Liver (tissue), 9 donors: ENCODE measurements around the gene CFAP251. TPM values are rescaled to one million over a fixed set of nuclear protein-coding genes. Genes with fewer than 3 reads are reported as not detected.

Experiments used
- DNase-seq: peaks from one replicate; pipeline ENCODE4 v3.0.0-alpha.2; 2017; ENCODE audit warnings: low spot score
- H3K27ac ChIP-seq, 2 donors: one replicate each; pipeline ENCODE4 v1.7.0; 2013; ENCODE audit warnings: inconsistent platforms in 2 of 2, low read length in 2 of 2, control low read depth in 1 of 2, low read depth in 1 of 2, mild to moderate bottlenecking in 1 of 2
- H3K27me3 ChIP-seq, 4 donors: one replicate each; pipeline versions ENCODE4 v1.6.1 to v1.7.0; 2013; ENCODE audit warnings: low read length in 3 of 4, inconsistent platforms in 1 of 4, mild to moderate bottlenecking in 1 of 4, moderate library complexity in 1 of 4; ENCODE audit not compliant: control insufficient read depth in 4 of 4, insufficient read depth in 4 of 4
- H3K36me3 ChIP-seq, 4 donors: one replicate each; pipeline versions ENCODE4 v1.6.1 to v1.7.0; 2013; ENCODE audit warnings: low read length in 3 of 4, mild to moderate bottlenecking in 3 of 4, low read depth in 1 of 4, moderate library complexity in 1 of 4; ENCODE audit not compliant: control insufficient read depth in 4 of 4, insufficient read depth in 3 of 4
- H3K4me1 ChIP-seq, 4 donors: one replicate each; pipeline versions ENCODE4 v1.6.1 to v1.7.0; 2013; ENCODE audit warnings: low read length in 3 of 4, mild to moderate bottlenecking in 3 of 4, moderate library complexity in 1 of 4; ENCODE audit not compliant: control insufficient read depth in 4 of 4, insufficient read depth in 4 of 4
- H3K4me3 ChIP-seq, 3 donors: one replicate each; pipeline versions ENCODE4 v1.6.1 to v1.7.0; 2013; ENCODE audit warnings: low read length in 3 of 3, control low read depth in 1 of 3, low read depth in 1 of 3, mild to moderate bottlenecking in 1 of 3
- H3K9ac ChIP-seq, 2 donors: one replicate each; pipeline ENCODE4 v1.7.0; 2013; ENCODE audit warnings: low read length in 2 of 2, mild to moderate bottlenecking in 2 of 2, moderate library complexity in 2 of 2, control low read depth in 1 of 2, low read depth in 1 of 2
- H3K9me3 ChIP-seq, 4 donors: one replicate each; pipeline versions ENCODE4 v1.6.1 to v1.7.0; 2013; ENCODE audit warnings: low read length in 3 of 4; ENCODE audit not compliant: control insufficient read depth in 4 of 4
- CTCF ChIP-seq: fragments of 150-350 bp; IDR thresholded peaks from 2 replicates; pipeline ENCODE4 v1.5.1; 2017; ENCODE audit warnings: improper control_type of control experiment, low read depth, low read length; ENCODE audit not compliant: missing input control
- FOXA1 ChIP-seq: IDR thresholded peaks from 2 replicates; pipeline ENCODE4 v1.6.1; 2016; ENCODE audit warnings: antibody characterized with exemption
- GABPA ChIP-seq, 2 donors: IDR thresholded peaks in 1 of 2; conservative IDR thresholded peaks in 1 of 2; 2 replicates each; pipeline ENCODE4 v1.6.1; 2016; ENCODE audit warnings: antibody characterized with exemption in 2 of 2, mild to moderate bottlenecking in 1 of 2, moderate library complexity in 1 of 2
- HNF4A ChIP-seq, 2 donors: conservative IDR thresholded peaks; 2 replicates each; pipeline ENCODE4 v1.6.1; 2016; ENCODE audit warnings: antibody characterized with exemption in 2 of 2, mild to moderate bottlenecking in 2 of 2
- JUND ChIP-seq, 2 donors: IDR thresholded peaks; 2 replicates each; pipeline ENCODE4 v1.6.1; 2016; ENCODE audit warnings: antibody characterized with exemption in 2 of 2
- REST ChIP-seq: IDR thresholded peaks from 2 replicates; pipeline ENCODE4 v1.6.1; 2016; ENCODE audit warnings: antibody characterized with exemption, mild to moderate bottlenecking
- RXRA ChIP-seq, 2 donors: IDR thresholded peaks; 2 replicates each; pipeline ENCODE4 v1.6.1; 2017 to 2018; ENCODE audit warnings: antibody characterized with exemption in 2 of 2, mild to moderate bottlenecking in 1 of 2
- YY1 ChIP-seq: IDR thresholded peaks from 2 replicates; pipeline ENCODE4 v1.6.1; 2016; ENCODE audit warnings: antibody characterized with exemption, mild to moderate bottlenecking
- ZBTB33 ChIP-seq: IDR thresholded peaks from 2 replicates; pipeline ENCODE4 v1.6.1; 2016; ENCODE audit warnings: antibody characterized with exemption
- WGBS: extraction: QIAGEN DNeasy Blood & Tissue Kit; methylation state at CpG from one replicate; pipeline ENCODE4 v1.1.7; 2013; 5-methylcytosine and 5-hydroxymethylcytosine counted together
- polyA plus RNA-seq, 2 donors: library from polyadenylated mRNA; stranded (reverse) in 1 of 2; unstranded in 1 of 2; fragments of 200-250 nt in 1 of 2; fragments of >200 nt in 1 of 2; fragmentation: Nextera tagmentation in 1 of 2; extraction: Ambion mirVana in 1 of 2; gene quantifications; one replicate each; pipeline versions ENCODE4 v1.2.1 to v1.2.3, GENCODE V29; 2013 to 2015
- total RNA-seq, 2 donors: library from RNA; depleted of rRNA; stranded (reverse); fragments of >200 nt; gene quantifications; one replicate each; pipeline ENCODE4 v1.2.3, GENCODE V29; 2014
- donor health status: healthy.
- donor health status: healthy.
- donor health status: healthy.
- donor health status: healthy.
- donor health status: healthy.

Gene CFAP251
- total and polyA plus RNA-seq, 4 donors, result 1.6 to 4.0 (median 2.0) TPM

- Histone ChIP-seq H3K27ac (no peak overlapping the region), H3K9me3 (no peaks in the 10 kb centered on the region), H3K4me1 (no peaks in the 10 kb centered on the region), H3K36me3 (no peaks in the 10 kb centered on the region), H3K27me3 (no peaks in the 10 kb centered on the region), H3K4me3 (no peak overlapping the region), H3K9ac (no peak overlapping the region)
- no peak for TF ChIP-seq GABPA (IDR thresholded peaks at IDR 0.05 in 1 of 2, conservative IDR thresholded peaks at IDR 0.05 in 1 of 2)
- TF ChIP-seq RXRA (IDR thresholded peaks at IDR 0.05), result no peak
- TF ChIP-seq FOXA1, result no peak
- TF ChIP-seq REST, result no peak
- no peak for TF ChIP-seq YY1
- WGBS, result 90% methylated on average over 17 of the region's 17 CpGs
- DNase-seq, result no peak
Measured at GRCh38 chr12:122001466-122002209, 83.2 kb downstream of the CFAP251 start.

- no peak for DNase-seq
- WGBS, result 78% methylated on average over 28 of the region's 28 CpGs
- Histone ChIP-seq H3K9me3 (no peaks in the 10 kb centered on the region), H3K27ac (no peak overlapping the region), H3K4me3 (no peak overlapping the region), H3K27me3 (no peaks in the 10 kb centered on the region), H3K36me3 (no peaks in the 10 kb centered on the region), H3K9ac (no peak overlapping the region), H3K4me1 (no peaks in the 10 kb centered on the region)
- TF ChIP-seq ZBTB33 (no peak), YY1 (no peak), HNF4A (conservative IDR thresholded peaks at IDR 0.05) (no peak), FOXA1 (no peak), JUND (IDR thresholded peaks at IDR 0.05) (no peak), GABPA (IDR thresholded peaks at IDR 0.05 in 1 of 2, conservative IDR thresholded peaks at IDR 0.05 in 1 of 2) (no peak), RXRA (IDR thresholded peaks at IDR 0.05) (no peak), CTCF (no peak), REST (no peak)
Measured at GRCh38 chr12:122003651-122004611, 85.5 kb downstream of the CFAP251 start.
